ENCODE measurements around the gene POLR1A.

GRCh38 chr2:86049529-86049928 is 56.2 kb downstream of the POLR1A start:
- no peak for TF ChIP-seq CTCF (IDR thresholded peaks at IDR 0.05; ENCODE audit: extremely low read depth in 1 of 2, insufficient read depth in 1 of 2, low read depth in 1 of 2, low read length in 2 of 2)
- TF ChIP-seq POLR2A (IDR thresholded peaks at IDR 0.05; ENCODE audit: low read depth, low read length) = no peak
- no peak for TF ChIP-seq POLR2AphosphoS5 (IDR thresholded peaks at IDR 0.05; ENCODE audit: insufficient read depth, low read depth, low read length)
- TF ChIP-seq EZH2 (IDR thresholded peaks at IDR 0.05; ENCODE audit: borderline replicate concordance, low read depth, low read length, severe bottlenecking) = no peak
- TF ChIP-seq, protein P1, sequence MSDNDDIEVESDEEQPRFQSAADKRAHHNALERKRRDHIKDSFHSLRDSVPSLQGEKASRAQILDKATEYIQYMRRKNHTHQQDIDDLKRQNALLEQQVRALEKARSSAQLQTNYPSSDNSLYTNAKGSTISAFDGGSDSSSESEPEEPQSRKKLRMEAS (IDR thresholded peaks at IDR 0.05; ENCODE audit: insufficient read depth, insufficient read length) = no peak
- TF ChIP-seq MYC (IDR thresholded peaks at IDR 0.05; ENCODE audit: low read depth, low read length) = no peak

Data from endothelial cell of umbilical vein (primary cell).